GM21717 (cell line): ENCODE data around the gene ZNF23.

ENCODE experiments used
- ATAC-seq: cut with Tn5 transposase; IDR thresholded peaks from one replicate; pipeline ENCODE4 v1.9.1; 2021; ENCODE audit warnings: mild to moderate bottlenecking, moderate library complexity; ENCODE audit not compliant: unreplicated experiment

ZNF23 gene

DNA sequence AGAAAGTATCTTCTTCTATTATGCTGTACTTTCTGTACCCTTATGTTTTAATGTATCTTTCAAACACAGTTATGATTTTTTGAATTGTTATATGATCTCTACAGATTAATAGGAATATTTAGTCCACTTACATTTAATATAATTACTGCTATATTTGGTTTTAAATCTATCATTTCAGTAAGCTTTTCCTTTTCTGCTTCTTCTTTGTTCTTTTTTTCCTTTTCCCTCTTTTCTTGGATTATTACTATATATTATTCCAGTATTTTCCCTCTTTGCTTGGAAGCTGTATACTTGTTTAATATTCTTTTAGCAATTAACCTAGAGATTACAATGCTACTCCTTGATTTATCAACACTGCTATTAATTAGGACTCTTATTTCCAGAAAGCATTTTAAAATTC is 33.7 kb downstream of the ZNF23 start:
- ATAC-seq, result no peak

- ATAC-seq, result no peak
Observed at GRCh38 chr16:71426880-71427615, 35.0 kb downstream of the ZNF23 start.

- peak; percentile 50 for ATAC-seq
Observed at GRCh38 chr16:71426069-71426879, 35.8 kb downstream of the ZNF23 start.

- ATAC-seq, result no peak
Observed at GRCh38 chr16:71425746-71426068, 36.3 kb downstream of the ZNF23 start.

DNA sequence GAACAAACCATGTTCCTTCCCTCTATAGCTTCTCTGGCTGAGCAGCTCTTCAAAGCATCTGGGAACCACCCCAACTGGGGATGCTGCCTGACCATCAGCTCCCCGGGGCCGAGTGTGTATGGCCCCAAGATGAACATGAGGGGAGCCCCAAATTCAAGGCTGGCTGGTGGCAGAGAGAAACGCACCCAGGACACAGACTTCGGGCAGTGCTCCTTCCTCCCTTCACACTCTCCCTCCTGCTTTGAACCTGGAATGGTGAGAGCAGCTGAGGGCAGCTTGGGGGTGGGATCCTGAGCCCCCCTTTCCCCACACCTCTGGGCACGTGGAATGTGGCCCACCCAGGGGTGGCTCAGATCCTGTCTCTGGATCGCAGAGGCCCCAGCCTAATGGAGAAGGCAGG is 37.4 kb downstream of the ZNF23 start:
- ATAC-seq, result no peak

- no peak for ATAC-seq
Observed at GRCh38 chr16:71423865-71424264, 38.2 kb downstream of the ZNF23 start.

GRCh38 chr16:71423016-71423415 is 39.0 kb downstream of the ZNF23 start:
- no peak for ATAC-seq

DNA sequence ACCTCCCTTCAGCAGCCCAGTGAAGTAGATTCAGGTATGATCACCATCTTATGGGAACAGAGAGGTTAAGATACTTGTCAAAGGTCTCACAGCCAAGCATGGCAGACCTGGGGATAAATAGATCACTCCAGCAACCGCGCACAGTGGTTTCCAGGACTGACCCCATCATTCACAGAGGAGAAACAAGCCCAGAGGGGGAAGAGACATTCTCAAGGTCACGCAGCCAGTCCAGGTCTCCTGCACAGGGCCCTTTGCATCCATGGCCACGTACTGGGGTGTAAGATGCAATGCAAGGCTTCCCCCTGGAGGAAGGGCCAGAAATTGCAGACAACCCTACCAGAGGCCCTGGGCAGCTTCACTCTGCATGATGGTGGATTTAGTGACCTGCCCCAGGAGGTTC is 40.1 kb downstream of the ZNF23 start:
- ATAC-seq, result no peak

DNA sequence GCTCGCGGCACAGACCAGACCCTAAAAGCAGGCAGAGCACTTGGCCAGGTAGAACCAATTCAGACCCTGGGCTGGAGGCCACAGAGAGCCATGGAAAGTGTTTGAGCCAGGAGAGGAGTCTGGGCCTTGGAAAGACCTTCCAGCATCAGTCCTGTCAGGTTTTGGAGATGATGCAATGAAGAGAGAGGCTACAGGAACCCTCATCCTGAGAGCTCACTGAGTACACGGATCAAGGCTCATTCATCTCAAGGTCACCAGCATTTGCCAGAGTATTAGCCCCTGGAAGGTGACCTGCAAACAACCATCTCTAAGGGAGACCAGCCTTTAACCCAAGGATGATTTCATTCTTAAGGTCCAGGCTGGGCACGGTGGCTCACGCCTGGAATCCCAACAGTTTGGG is 48.0 kb downstream of the ZNF23 start:
- no peak for ATAC-seq

- no peak for ATAC-seq
Observed at GRCh38 chr16:71413341-71413740, 48.7 kb downstream of the ZNF23 start.

DNA sequence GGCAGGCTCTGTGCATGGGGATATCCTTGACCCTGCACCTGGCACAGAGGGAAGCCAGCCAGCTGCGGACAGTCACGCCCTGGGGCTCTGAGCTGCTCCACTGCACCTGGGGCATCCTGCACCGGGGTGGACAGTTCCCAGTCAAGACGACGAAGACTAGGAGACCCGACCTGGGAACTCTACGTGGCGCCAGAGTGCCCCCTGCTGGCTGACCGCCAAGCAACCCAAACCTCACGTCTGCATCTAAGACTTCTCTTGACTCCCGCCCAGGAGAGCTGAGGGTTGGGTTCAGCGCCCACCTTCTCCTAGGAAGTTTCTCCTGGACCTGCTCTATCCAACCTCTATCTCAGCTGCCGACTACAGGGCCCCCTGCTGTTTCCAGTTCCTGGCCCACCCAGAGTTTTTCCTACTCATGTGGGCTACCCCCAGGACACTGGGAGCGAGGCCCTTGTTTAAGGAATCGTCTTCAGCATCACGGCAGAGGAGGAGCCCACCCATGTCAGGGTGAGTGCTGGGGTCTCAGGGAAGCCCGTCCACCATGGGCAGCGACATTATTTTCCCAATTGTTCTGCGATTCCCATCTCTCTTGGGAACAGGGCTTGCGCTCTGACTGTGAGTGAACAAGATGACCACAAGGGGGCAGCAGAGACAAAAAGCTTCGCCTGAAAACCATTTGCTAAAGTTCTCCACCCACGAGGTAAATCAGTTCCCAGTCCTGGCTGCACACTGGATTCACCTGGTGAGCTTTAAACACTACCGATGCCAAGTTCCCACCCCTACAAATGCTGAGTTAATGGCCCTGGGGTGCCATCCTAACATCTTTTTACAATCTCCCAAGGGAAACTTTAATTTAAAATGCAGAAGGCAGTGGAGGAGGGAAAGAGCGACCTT is 49.5 kb downstream of the ZNF23 start:
- peak; percentile 52 for ATAC-seq

DNA sequence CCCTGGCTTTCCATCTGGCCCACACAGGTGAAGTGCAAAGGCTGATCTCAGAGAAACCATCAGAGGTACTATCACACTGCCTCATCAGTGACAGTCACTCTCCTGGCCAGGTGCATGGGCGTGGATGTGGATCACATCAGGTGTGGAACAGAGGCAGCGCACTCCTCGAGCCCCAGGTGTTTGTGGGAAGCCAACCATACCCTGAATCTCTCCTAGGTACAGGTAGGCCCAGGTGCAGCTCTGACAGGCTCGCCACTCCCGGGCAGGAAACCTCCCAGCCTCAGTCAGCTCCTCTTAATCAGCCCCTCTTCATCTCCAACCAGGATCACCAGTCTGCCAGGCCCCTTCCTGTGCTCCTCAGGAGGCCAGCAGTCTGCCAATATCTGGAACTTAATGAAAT is 51.9 kb downstream of the ZNF23 start:
- ATAC-seq, result no peak

DNA sequence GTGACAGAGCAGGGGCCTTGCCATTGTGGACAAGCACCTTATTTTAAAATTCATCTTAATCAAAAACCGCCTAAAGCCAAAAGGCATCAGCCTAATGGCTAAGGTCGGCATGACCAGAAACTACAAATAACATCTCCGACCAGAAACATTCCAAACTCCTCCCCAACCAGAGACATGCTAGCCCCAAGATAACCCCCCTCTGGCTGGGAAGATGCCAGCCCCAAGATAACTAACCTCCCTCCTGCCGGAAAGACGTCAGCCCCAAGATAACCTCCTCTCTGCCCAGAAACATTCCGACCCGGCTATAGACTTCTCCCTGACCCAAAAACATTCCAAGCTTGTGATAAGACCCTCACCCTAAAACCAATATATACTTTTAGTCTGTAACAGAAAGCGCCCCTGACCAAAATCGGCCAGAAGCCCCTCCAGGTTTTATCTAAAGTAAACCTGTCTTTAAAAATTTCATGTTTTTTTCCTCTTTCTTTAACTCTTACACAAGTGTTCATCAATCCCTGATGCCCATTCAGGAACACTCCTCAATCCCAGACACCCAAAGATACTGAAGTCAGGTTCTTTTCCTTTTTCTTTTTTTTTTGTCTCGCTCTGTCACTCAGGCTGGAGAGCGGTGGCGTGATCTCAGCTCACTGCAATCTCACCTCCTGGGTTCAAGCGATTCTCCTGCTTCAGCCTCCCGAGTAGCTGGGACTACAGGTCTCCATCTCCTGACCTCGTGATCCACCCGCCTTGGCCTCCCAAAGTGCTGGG is 52.9 kb downstream of the ZNF23 start:
- no peak for ATAC-seq

DNA sequence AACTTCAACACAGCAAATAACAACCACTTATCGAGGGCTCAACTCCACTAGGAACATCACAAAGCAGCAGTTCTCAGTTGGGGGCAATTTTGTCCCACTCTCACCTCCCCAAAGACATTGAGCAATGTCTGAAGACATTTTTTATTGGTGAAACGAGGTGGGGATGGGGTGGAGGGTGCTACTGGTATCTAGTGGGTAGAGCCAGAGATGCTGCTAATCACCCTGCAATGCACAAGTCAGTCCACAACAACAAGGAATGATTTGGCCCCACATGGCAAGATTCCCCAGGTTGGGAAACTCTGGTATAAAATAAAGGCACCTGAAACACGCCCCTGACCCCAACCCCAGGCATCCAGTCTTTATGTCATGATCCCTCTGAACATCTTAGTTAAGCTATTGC is 53.5 kb downstream of the ZNF23 start:
- no peak for ATAC-seq

GRCh38 chr16:71407731-71408130 is 54.3 kb downstream of the ZNF23 start:
- ATAC-seq, result no peak

GRCh38 chr16:71406724-71407123 is 55.3 kb downstream of the ZNF23 start:
- no peak for ATAC-seq

DNA sequence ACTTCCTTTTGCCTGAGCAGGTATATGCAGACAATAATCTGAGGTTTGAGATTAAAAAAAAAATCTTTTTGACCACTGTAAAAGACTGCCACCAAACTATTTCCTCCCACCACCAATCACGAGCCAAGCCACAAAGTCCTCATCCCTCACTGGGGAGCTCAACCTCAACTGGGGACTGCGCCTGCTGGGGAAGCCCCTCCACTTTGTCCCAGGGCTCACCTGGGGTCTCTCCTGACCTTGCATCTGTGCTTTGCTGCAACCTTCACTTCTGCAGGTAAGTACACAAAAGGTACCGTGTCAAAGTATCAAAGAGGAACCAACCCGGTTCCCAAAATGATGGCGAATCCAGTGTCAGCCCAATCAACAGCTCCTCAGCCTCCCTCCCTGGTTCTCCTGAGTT is 55.7 kb downstream of the ZNF23 start:
- ATAC-seq, result no peak

- no peak for ATAC-seq
Observed at GRCh38 chr16:71404364-71404763, 57.7 kb downstream of the ZNF23 start.

DNA sequence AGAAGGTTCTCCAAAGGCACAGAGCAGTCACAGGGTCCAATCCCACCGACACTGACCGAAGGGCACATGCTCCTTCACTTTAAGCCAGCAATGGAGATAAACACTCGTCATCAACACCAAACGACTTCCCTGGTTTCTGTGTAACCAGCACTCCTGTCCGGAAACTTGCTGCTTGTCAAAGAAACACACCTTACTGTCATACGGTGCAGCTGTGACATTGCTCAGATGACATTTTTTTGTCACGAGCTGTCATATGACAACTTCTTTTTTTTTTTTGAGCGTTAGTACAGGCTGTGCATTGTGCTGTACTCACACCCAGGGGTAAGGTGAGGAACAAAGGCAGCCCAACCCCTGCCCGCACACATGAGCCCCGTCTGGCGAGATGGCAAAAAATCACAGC is 59.4 kb downstream of the ZNF23 start:
- no peak for ATAC-seq

DNA sequence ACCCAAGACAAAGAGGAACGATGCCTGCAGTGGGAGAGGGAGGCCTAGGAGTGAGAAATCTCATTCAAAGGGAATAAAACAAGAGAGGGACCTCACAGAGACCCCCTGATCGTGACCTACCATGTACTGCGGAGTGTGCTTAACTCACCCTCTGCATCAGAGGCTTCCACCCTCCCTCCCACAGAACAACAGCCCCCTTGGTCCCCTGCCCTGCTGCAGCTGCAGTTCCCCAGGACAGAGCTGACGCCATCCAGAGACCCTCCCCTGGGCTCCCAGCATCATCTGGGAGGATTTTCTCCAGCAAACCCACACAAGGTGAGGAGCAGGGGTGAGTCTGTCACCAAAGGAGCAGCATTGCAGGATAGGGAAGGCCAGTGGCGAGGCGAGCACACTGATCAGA is 60.0 kb downstream of the ZNF23 start:
- ATAC-seq, result no peak
